GM21717 (cell line): ENCODE results near the gene IRF2BP2.
A peak's percentile ranks its signal among the peaks of the same experiment; 100 is the strongest.
"Not testable (repeated sequence)": the region's sequence is repeated elsewhere in the genome, so short reads cannot be mapped to it uniquely, and the experiment has no call there.

Source experiments
- ATAC-seq: cut with Tn5 transposase; IDR thresholded peaks from one replicate; pipeline ENCODE4 v1.9.1; 2021; ENCODE audit warnings: mild to moderate bottlenecking, moderate library complexity; ENCODE audit not compliant: unreplicated experiment

The IRF2BP2 gene

DNA sequence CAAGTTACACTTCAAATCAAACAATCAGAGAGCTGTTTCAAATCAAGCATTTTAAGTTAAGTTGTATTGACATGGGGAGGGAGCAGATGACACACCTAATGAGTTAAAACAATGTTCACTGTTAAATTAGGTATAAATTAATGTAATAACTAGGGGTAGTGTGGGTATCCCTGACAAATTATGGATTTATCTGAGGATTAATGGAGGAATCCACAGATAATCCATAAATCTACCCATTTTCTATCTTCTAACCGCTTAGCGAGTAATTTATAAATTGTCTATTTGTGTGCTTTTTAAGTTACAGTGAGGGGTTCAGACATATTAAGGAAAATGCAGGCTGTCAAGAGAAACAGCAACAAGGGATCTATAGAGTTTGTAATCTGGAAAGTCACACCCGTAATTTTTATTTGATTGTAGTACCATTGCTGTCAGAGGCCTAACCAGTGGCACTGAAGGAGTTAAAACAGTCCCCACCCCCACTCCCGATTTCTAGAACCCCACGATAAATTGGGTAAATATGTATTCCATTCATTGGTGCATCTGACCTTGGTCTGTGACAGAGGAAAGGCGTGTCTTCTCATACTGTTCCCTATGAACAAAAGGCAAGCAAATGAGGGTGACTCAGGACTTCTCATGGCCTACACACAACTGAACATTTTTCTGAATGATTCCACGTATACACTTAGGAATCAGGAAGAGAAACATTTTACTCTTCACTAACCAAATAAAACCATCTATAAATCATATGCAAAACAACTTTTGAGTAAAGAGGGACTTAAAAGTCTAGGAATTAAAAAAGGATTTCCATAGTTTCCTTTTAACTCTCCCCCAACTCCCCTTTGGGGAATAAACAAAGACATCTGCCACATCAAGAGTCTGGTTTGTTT is 7.4 kb downstream of the IRF2BP2 start:
- ATAC-seq: no peak

DNA sequence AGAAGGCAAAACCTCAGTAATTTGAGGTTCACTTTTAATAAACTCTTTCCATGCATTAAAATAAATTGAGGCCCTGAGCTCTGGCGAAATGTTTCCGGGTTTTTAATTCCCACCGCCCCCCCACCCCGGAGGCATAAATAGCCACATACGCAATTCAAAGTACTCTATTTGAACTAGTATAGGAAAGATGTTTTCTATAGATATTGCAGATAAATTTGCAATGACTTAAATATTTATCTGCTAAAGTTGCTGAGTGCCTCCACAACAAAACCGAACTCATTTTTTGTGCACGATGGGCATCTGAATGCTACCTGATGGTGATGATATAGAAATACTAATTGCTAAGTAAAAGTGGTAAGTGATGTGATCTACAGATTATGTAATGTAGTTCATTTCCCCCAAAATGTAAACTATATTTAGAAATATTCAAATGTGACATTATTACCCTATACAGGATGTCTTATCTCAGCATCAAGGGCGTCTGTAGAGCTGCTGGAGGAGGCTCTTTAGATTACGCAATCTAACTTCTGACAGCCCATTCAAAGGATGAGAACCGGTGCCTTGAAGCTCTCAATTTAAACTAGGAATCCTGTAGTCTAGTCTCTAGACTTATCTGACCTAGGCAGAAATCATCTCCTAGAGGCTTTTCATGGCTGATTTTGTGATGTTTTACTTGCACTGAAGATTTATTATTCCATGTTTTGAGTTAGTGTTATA is 8.5 kb downstream of the IRF2BP2 start:
- ATAC-seq: no peak

DNA sequence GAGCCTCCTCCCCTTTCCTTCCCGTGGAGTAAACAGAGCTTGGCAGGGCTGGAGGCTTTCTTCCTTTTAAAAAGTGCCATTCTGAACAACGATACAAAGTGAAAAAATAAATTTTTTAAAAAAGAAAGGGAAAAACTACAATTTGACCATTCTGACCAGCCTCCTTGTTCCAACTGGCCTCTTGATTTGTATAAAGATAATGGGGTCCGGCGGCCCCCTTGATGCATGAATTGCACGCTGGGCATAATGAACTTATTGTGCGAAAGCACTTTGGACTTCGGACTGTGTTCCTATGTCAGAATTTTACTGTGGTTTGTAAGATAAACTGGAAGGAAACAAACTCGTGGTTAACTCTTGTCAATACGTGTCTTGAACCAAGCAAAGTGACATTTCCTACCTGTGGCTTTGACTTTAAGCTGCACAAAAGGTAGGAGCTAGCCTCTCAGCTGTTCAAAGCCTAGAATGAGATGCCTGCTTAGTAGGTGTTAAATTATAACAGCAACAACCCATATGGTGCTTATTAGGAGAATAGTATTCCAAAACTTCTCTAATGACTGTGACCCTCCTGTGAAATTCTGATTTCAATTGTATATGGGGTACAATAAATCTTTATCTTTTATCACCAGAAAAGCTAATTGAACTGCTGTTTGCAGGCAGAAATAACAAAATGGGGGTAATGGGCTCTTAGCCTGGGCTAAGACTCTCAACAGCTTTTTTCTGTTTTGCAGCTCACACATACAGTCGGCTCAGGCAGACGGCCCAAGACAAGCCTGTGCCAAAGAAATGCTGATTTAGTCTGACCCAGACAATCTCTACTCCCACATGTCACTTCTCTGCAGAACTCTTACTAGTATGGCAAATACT is 9.3 kb downstream of the IRF2BP2 start:
- ATAC-seq: no peak

DNA sequence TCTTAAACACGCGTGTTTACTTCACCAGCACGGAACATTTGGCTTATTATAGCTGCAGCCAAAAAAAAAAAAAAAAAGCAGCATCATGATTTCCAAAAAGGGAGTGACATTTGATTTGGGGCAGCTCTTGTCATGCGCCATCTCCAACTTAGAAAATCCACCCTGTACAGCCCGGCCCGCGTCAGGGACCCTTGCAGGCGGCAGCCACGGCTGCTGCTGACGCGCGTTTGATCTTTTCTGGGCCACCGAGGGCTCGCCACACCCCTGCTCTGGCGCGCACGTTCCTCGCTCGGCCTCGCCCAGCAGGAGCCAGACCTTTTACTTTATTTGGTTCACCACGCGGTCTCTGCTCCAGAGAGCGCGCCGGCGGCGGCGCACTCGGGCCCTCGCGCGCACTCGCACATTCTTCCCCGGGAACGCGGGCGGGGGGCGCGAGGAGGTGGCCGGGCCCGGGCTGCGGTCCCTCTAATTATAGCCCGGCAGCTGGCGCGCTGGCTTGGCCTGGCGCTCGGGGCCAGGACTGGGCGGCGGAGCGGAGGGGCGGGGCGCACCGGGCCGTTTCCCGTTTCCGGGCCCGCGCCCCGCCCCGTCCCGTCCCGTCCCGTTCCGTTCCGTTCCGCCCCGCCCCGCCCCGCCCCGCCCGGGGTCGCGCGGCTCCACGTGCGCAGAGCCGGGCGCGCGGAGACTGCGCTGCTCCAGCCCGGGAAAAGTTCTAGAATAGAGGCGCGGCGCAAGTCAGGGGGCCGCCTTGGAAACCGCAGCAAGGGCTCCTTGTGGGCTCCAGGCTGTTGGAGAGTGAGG is 10.2 kb downstream of the IRF2BP2 start:
- ATAC-seq: peak; percentile 64

DNA sequence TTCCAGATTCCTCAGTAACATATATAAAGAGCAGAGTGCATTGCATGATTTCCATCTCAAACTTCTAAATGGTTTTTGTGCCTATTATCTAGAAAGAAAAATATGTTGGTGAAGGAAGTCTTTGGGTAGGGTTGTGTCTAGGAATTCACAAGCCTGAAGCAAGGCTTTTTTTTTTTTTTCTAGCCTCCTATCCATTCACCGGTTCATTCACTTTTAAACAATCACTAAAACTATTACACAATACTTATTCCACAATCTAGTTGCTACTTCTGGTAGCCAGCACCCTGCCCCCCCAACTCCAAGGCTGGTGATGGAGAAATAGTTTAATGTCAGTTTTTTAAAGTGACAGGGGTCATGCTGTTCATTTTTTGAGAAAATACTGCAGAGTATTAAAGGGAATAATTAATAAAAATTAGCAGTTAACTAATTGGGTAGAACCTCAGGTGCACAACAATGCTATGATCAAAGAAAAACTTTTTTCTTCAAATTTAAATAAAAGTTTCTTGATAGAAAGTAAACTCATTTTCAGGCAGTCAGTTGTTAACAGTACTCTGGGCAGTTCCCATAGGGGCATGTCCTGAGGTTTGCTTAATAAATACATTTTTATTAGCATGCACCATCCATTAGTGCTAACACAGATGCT is 10.9 kb downstream of the IRF2BP2 start:
- no peak for ATAC-seq

DNA sequence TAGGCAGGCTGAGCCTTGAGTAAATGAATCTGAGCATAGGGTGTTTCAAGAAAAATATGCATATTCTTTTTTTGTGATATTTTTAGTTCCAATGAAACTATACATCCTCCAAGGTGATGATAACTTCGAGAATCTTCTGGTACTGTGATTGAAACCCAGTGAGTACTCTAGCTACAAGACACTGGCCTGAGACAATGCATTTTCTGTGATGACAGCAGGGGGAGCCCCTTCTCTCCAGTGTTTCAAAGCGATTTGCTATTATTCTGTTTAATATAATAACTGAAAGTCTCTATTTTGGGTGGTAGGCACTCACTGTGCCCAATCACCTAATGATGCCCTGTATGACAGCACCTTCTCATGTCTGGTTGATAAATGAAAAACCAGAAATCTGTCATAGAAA is 12.1 kb downstream of the IRF2BP2 start:
- ATAC-seq: no peak

DNA sequence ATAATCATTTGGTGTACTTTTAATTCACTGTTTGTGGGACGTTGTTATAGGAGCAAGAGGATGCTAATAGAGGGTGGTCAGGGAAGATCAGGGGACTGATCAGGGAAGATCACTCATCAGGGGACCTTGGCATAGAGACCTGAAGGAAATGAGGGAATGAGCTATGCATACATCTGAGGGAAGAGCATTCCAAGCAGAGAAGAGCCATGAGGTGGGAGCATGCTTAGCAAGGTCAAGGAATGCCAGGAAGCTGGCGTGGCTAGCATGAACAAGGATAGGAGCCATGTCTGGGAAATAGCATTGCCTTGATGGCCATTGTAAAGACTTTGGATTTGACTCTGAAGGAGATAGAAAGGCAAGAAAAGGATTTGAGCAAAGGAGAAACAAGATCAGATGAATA is 14.1 kb downstream of the IRF2BP2 start:
- no peak for ATAC-seq

DNA sequence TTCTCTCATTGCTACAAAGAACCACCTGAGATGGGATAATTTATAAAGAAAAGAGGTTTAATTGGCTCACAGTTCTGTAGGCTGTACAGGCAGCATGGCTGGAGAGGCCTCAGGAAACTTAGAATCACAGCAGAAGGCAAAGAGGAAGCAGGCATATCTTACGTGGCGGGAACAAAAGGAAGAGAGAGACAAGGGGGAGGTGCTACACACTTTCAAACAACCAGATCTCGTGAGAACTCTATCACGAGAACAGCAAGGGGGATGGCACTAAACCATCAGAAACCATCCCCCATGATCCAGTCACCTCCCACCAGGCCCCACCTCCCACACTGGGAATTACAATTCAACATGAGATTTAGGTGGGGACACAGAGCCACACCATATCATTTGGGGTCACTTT is 15.4 kb downstream of the IRF2BP2 start:
- not testable (repeated sequence) for ATAC-seq

DNA sequence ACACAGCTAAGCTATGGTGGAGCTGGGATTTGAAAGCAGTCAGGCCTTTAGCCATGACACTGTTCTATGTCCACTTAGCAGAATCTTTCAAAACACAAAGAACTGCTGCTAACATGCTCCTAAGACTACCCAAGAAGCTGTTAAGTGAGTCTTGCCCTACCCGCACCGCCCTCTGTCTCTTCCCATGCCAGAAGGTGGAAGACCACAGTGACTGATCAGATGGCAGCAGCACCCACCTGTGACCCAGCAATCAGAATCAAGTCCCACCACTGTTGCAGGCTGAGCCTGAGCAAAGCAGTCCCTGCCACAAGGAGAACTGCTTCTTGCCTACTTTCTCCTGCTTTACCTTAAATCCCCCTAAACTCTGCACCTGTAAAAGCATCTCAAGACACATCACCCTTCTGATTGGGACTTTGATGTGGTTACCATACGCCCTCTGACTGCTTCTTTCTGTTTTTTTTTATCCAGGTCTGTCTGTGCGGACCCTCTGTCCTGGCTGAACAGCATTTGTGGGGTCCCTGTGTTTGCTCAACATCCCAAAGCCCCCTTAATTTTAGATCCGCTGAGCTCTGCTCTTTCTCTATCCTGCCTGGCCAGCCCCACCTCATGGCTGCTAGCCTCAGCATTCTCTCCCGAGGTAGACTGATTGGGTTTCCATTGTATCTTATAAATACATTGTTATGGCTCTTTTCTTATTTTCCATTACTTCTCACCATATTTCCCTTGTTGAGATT is 16.0 kb downstream of the IRF2BP2 start:
- ATAC-seq: no peak

DNA sequence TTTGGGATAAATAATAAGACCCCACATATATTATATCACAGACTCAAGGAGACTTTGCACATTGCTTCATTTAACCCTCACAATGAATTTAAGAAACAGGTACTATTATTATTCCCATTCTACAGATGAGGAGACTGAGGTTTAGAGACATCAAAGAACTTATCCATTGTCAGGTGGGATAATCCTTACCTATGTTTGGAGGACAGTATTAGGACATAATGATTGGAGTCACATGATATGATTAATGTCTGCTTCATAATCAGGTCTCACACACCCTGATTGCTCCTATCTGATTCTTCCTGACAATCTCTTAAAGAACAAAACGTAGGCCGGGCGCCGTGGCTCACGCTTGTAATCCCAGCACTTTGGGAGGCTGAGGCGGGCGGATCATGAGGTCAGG is 16.9 kb downstream of the IRF2BP2 start:
- no peak for ATAC-seq

DNA sequence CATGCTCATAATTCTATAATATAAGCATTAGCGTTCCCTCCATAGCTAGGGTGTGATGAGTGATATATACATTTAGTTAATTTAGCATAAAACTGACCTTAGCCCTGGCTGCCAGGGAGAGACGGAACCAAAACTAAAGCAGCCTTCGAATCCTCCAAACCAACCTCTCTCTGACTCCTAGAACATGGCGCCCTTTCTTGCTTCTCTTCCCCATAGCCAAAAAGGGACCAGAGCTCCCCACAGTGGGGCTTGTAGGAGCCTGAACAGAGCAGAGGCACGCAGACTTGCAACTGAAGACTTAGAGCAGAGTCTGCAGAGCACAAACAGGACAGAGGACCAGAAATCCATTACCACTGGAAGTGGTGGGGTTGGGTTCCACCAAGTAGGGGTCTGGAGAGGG is 17.7 kb downstream of the IRF2BP2 start:
- ATAC-seq: no peak

DNA sequence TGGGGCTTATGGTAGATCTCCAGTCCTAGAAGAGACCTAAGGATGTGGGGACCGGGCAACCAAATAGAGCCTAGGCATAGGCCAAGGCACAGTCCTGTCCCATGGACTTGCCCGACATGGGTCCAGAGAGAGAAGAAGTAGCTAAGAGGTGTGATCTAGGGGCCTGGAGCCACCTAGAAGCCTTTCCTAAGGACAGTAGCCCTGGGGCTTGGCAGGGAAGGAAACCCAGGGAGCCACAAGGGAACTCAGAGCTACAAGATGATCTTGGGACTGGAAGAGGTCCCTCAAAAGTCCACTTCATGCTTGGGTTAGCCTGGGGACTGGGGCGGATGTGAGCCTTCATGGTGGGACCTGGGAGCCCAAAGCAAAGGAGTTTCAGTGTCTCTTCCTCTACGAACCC is 18.8 kb downstream of the IRF2BP2 start:
- no peak for ATAC-seq

DNA sequence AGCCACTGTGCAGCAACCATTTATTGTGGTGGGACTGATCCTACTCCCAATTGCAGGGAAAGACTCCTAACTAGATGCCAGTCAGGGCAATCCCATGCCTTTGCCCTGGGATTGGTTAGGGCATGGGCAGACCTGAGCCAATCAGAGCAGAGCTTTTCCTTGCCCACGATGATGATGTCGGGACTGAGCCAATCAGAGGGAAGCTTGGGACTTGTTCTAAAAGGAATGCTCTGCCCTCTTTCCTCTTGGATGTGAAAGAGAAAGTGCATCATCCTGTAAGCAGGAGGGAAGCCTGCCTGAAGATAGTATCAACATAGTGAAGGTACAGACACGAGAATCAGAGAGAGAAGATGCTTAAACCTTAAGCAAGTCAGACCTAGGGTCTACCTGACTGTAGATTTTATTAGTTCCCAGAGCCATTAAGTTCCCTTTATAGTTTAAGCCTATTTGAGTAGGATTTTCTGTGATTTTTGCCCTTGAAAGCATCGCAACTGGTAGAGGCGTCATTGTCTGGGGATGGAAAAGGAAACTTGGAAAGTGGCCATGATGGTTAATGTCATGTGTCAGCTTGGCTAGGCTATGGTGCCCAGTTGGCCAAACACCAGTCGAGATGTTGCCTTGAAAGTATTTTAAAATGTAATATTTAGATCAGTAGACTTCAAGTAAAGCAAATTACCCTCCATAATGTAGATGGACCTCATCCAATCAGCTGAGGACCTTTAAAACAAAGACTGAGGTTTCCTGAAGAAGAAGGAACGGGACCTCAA is 19.9 kb downstream of the IRF2BP2 start:
- no peak for ATAC-seq

DNA sequence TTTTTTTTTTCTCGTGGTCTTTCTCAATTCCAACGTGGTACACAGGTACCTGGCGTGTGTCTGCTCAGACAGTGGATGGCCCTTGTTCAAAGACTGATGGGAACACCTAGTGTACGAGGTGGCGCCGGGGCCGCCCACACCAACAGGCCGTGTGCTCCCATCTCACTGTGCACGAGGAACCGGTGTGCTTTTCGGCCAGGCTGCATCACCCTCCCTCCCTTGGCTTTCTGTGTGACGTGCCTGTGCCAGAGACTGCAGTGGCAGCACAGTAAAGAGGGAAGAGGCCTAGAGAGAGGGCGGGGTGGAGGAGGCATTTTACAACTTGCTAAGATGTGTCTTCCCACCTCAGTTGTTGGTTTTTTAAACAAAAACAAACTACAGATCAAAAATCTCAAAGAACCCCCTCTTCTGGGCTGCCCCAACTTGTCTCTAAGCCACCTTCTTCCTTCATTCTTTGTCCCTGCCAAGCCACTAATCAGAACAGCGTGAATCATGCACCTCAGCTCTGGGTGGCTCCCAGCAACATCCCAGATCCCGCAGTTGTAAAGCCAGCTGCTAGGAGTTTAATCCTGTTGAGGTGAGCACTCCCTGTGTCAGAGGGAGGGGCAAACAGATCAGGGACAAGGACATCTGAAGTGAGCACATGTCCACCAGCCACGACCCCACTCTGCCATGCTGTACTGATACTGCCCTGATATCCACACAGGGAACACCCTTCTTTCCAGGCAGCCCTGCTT is 20.7 kb downstream of the IRF2BP2 start:
- no peak for ATAC-seq

DNA sequence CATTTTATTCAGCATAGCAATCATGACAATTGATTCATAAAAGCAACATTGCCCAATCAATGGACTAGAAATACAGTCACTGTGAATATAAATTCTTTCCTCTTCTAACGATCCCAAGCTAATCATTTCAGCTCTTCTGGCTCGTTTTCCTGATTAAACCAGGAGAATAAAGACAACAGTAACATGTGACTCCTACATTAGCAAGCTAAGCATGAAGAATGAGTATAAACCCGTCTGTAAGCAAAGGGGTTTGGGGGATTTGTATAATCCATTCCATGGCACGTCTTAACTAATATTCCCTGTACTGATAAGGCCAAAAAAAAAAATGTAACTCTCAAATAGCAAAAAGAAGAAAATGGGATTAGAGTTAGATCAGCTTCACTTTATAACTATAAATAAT is 21.6 kb downstream of the IRF2BP2 start:
- no peak for ATAC-seq

DNA sequence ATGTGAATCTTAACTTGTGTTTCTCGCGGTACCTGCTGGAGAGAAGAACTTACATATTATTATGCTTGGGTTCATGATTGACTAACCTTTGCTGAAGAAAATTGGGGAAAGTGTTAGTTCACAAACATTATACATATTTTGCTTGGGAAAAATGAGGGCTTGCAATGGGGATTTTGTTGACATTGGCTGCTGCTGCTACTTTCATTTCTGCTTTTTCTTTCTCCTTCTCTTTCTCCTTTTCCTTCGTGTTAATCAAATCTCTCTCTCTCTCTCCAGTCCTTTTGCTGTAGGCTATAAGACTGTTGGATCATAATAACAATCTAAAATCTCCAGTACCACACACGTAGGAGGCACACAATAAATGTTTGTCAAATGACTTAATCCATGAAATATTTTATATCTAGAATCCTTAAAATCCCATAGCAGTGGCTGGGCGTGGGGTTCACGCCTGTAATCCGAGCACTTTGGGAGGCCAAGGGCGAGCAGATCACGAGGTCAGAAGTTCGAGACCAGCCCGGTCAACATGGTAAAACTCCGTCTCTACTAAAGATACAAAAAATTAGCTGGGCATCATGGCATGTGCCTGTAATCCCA is 23.0 kb downstream of the IRF2BP2 start:
- ATAC-seq: no peak

DNA sequence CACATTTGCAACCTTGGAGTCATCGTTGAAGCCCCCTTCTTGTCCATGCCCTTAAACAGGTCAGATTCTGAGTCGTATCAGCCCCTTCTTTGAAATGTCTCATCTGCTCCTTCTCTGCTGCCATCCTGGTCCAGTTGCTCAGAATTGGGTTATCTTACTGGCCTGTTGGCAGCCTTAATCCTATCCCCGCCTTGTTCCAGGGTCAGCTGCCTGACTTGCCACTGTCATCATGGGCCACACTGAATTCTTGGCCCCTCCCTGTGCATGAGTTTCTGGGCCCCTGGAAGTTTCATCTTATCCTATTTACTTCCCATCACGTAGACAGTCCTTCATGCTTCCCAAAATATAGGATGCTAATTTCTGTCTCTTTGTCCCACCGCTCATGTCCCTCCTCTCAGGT is 23.7 kb downstream of the IRF2BP2 start:
- no peak for ATAC-seq
